H1 (cell line): ENCODE data around the gene MRPL22. TPM values are rescaled to one million over a fixed set of nuclear protein-coding genes. Genes with fewer than 3 reads are reported as not detected.

Source experiments
- CTCF ChIA-PET: fragments of 300-600 bp; sonication (Branson Sonifier 250); formaldehyde crosslinking; loops from one replicate; lab custom pipeline; 2021; ENCODE audit not compliant: partially characterized antibody; lab: Charles Lee
- POLR2A ChIA-PET: fragments of 300-600 bp; sonication (Branson Sonifier 250); formaldehyde crosslinking; loops from one replicate; lab custom pipeline; 2021; ENCODE audit warnings: inconsistent platforms; ENCODE audit not compliant: partially characterized antibody; lab: Charles Lee
- DNase-seq, 2 experiments: peaks; one replicate each; pipeline versions ENCODE4 v3.0.0 to v3.0.0-alpha.2; 2010 to 2022; ENCODE audit warnings: low spot score in 2 of 2, low read depth in 1 of 2, mixed read lengths in 1 of 2
- FAIRE-seq: peaks from 2 replicates; lab custom pipeline; 2011; peaks lifted over from hg19 to GRCh38; lab: Jason Lieb, UNC
- H2AFZ ChIP-seq: 2 replicates; pipeline ENCODE4 v1.8.1; 2012; ENCODE audit warnings: low read length, inconsistent platforms
- H2AK5ac ChIP-seq: 2 replicates; pipeline ENCODE4 v1.6.1; 2013; ENCODE audit warnings: low read depth, low read length
- H2BK120ac ChIP-seq: replicated peaks from 2 replicates; pipeline ENCODE3; 2013; ENCODE audit warnings: low read depth, low read length, inconsistent platforms
- H2BK12ac ChIP-seq: 2 replicates; pipeline ENCODE4 v1.6.1; 2013; ENCODE audit warnings: low read depth, low read length
- H2BK15ac ChIP-seq: 2 replicates; pipeline ENCODE4 v1.6.1; 2013; ENCODE audit warnings: low read length
- H2BK20ac ChIP-seq: 2 replicates; pipeline ENCODE4 v1.6.1; 2013; ENCODE audit warnings: low read length
- H2BK5ac ChIP-seq: 2 replicates; pipeline ENCODE4 v1.6.1; 2013; ENCODE audit warnings: low read depth, low read length
- H3K14ac ChIP-seq: 2 replicates; pipeline ENCODE4 v1.6.1; 2013; ENCODE audit warnings: inconsistent platforms; ENCODE audit not compliant: insufficient read length
- H3K18ac ChIP-seq: 2 replicates; pipeline ENCODE4 v1.6.1; 2013; ENCODE audit warnings: low read length; ENCODE audit errors: extremely low read depth
- H3K23ac ChIP-seq: 2 replicates; pipeline ENCODE4 v1.6.1; 2013; ENCODE audit warnings: inconsistent platforms; ENCODE audit not compliant: insufficient read length
- H3K23me2 ChIP-seq: 2 replicates; pipeline ENCODE4 v1.6.1; 2013; ENCODE audit warnings: low read depth, low read length
- H3K27ac ChIP-seq: 2 replicates; pipeline ENCODE4 v1.6.1; 2011; ENCODE audit warnings: low read depth, low read length, inconsistent platforms
- H3K27me3 ChIP-seq, 4 experiments: replicated peaks in 1 of 4; 1 replicate in 1 of 4; 2 replicates in 3 of 4; pipeline versions ENCODE4 v1.6.1 to v1.8.1; 2011 to 2013; ENCODE audit warnings: low read length in 3 of 4, mild to moderate bottlenecking in 3 of 4, inconsistent platforms in 2 of 4, mixed read lengths in 2 of 4, moderate library complexity in 1 of 4; ENCODE audit not compliant: control insufficient read depth in 3 of 4, insufficient read depth in 3 of 4; ENCODE audit errors: extremely low read depth in 1 of 4
- H3K36me3 ChIP-seq, 4 experiments: 2 replicates each; pipeline versions ENCODE4 v1.6.1 to v1.8.1; 2011 to 2013; ENCODE audit warnings: mild to moderate bottlenecking in 4 of 4, low read length in 3 of 4, moderate library complexity in 2 of 4, control low read depth in 1 of 4, inconsistent platforms in 1 of 4; ENCODE audit not compliant: insufficient read depth in 4 of 4, control insufficient read depth in 2 of 4
- H3K4ac ChIP-seq: replicated peaks from 2 replicates; pipeline ENCODE3; 2013; ENCODE audit warnings: low read length, low read depth, mixed read lengths, inconsistent platforms; ENCODE audit not compliant: insufficient read length
- H3K4me1 ChIP-seq, 4 experiments: replicated peaks in 1 of 4; 1 replicate in 1 of 4; 2 replicates in 3 of 4; pipeline versions ENCODE4 v1.6.1 to v1.8.1; 2011 to 2013; ENCODE audit warnings: low read length in 3 of 4, inconsistent platforms in 2 of 4, mixed read lengths in 1 of 4; ENCODE audit not compliant: insufficient read depth in 4 of 4, control insufficient read depth in 3 of 4
- H3K4me2 ChIP-seq, 2 experiments: 2 replicates each; pipeline versions ENCODE4 v1.6.1 to v1.8.1; 2011 to 2013; ENCODE audit warnings: low read depth in 2 of 2, low read length in 2 of 2, control low read depth in 1 of 2, inconsistent platforms in 1 of 2, mild to moderate bottlenecking in 1 of 2; ENCODE audit not compliant: insufficient read depth in 1 of 2
- H3K4me3 ChIP-seq, 4 experiments: fragments of 200-600, 300-600 bp in 1 of 4; sonication (generic), shearing (Covaris generic), sonication (Bioruptor Twin) in 1 of 4; 2 replicates each; pipeline versions ENCODE4 v1.5.1 to v1.8.1; 2011 to 2016; ENCODE audit warnings: low read length in 4 of 4, low read depth in 3 of 4, control low read depth in 2 of 4, inconsistent platforms in 2 of 4, mild to moderate bottlenecking in 2 of 4, mixed read lengths in 1 of 4, moderate library complexity in 1 of 4; ENCODE audit not compliant: insufficient read depth in 2 of 4; ENCODE audit errors: extremely low read depth in 1 of 4
- H3K56ac ChIP-seq: replicated peaks from 2 replicates; pipeline ENCODE3; 2013; ENCODE audit warnings: low read depth, mild to moderate bottlenecking, mixed read lengths, low read length, inconsistent platforms; ENCODE audit not compliant: insufficient read length
- H3K79me1 ChIP-seq: 2 replicates; pipeline ENCODE4 v1.6.1; 2013; ENCODE audit warnings: low read depth, low read length, control low read depth
- H3K79me2 ChIP-seq, 2 experiments: 2 replicates each; pipeline versions ENCODE4 v1.6.1 to v1.8.1; 2012 to 2013; ENCODE audit warnings: low read length in 2 of 2, mild to moderate bottlenecking in 2 of 2, inconsistent platforms in 1 of 2; ENCODE audit not compliant: insufficient read depth in 2 of 2, control insufficient read depth in 1 of 2
- H3K9ac ChIP-seq, 4 experiments: replicated peaks in 1 of 4; 1 replicate in 1 of 4; 2 replicates in 3 of 4; pipeline versions ENCODE4 v1.6.1 to v1.8.1; 2011 to 2013; ENCODE audit warnings: low read depth in 3 of 4, low read length in 3 of 4, control low read depth in 2 of 4, mild to moderate bottlenecking in 2 of 4, moderate library complexity in 2 of 4, inconsistent platforms in 1 of 4; ENCODE audit errors: extremely low read depth in 1 of 4
- H3K9me3 ChIP-seq, 2 experiments: 2 replicates each; pipeline versions ENCODE4 v1.6.1 to v1.8.1; 2012 to 2013; ENCODE audit warnings: mild to moderate bottlenecking in 2 of 2, moderate library complexity in 2 of 2, control low read depth in 1 of 2, inconsistent platforms in 1 of 2, low read depth in 1 of 2, low read length in 1 of 2, mixed read lengths in 1 of 2; ENCODE audit not compliant: insufficient read depth in 2 of 2
- H4K20me1 ChIP-seq, 2 experiments: replicated peaks in 1 of 2; 2 replicates each; pipeline versions ENCODE3 to v1.8.1; 2011 to 2013; ENCODE audit warnings: inconsistent platforms in 2 of 2, low read length in 2 of 2, mild to moderate bottlenecking in 1 of 2; ENCODE audit not compliant: insufficient read depth in 2 of 2, control insufficient read depth in 1 of 2
- H4K5ac ChIP-seq: 2 replicates; pipeline ENCODE4 v1.6.1; 2013; ENCODE audit warnings: low read length, low read depth, mixed read lengths, inconsistent platforms; ENCODE audit not compliant: insufficient read length
- H4K8ac ChIP-seq: 2 replicates; pipeline ENCODE4 v1.8.0; 2013; ENCODE audit warnings: mild to moderate bottlenecking, moderate library complexity, low read length, inconsistent platforms; ENCODE audit not compliant: insufficient read depth; ENCODE audit errors: extremely low read depth
- H4K91ac ChIP-seq: replicated peaks from 2 replicates; pipeline ENCODE3; 2013; ENCODE audit warnings: low read length, mixed read lengths, inconsistent platforms; ENCODE audit not compliant: insufficient read length
- CEBPB ChIP-seq: IDR thresholded peaks from 2 replicates; pipeline ENCODE4 v1.6.1; 2012; ENCODE audit warnings: low read depth, low read length
- WGBS, 2 experiments: shearing (Covaris generic) in 1 of 2; methylation state at CpG; one replicate each; pipeline versions ENCODE4 v1.1.6 to v1.1.7; 2013 to 2015; ENCODE audit warnings: low lambda C conversion rate in 2 of 2, mixed read lengths in 2 of 2, inconsistent platforms in 1 of 2, low coverage in 1 of 2, missing lambda C conversion rate in 1 of 2; ENCODE audit not compliant: insufficient replicate concordance in 2 of 2, insufficient coverage in 1 of 2, insufficient read length in 1 of 2; ENCODE audit errors: extremely low coverage in 1 of 2, missing lambda C conversion rate in 1 of 2; 5-methylcytosine and 5-hydroxymethylcytosine counted together
- polyA plus RNA-seq, 7 experiments: library from polyadenylated mRNA; depleted of rRNA in 3 of 7; stranded (reverse) in 5 of 7; unstranded in 2 of 7; fragments of >200 nt in 5 of 7; fragments of 200-250 nt in 2 of 7; gene quantifications; 1 replicate in 5 of 7; 2 replicates in 1 of 7; 4 replicates in 1 of 7; pipeline versions ENCODE4 v1.2.1 to v1.2.3, GENCODE V29; 2011 to 2013; ENCODE audit warnings: missing spikeins in 2 of 7, mixed read lengths in 2 of 7
- total RNA-seq: library from RNA; stranded (reverse); fragmentation: NEBNext Ultra II Directional; extraction: Animal tissue kit (Norgen Biotek cat#: 25700); gene quantifications from 2 replicates; pipeline ENCODE4 v1.2.1, GENCODE V29; 2021

MRPL22 gene
- total and polyA plus RNA-seq, 2 of the 8 experiments (the other 6 are each of a cell fraction or from before 2014, with no cell fraction given): 46.8 to 65.6 TPM

- no peak for DNase-seq
- CTCF ChIA-PET: interaction anchor here (0.5 to 4.9 kb wide), 20 partner anchors 9 to 513 kb away, joined by 3 to 40 read pairs (median 6); no protein-coding TSS in a partner anchor
- Histone ChIP-seq H2AFZ (no peak overlapping the region), H3K4me1 (peaks cover 0 to 4% (median 0%) of the 10 kb centered on the region in 4 experiments; a peak in 3 of 7 replicates), H2AK5ac (no peak overlapping the region), H3K36me3 (no peaks in the 10 kb centered on the region; a peak in 1 of 8 replicates), H3K79me2 (peaks cover 4 to 55% of the 10 kb centered on the region in 2 experiments; a peak in 3 of 4 replicates), H2BK12ac (no peak overlapping the region), H2BK20ac (no peak overlapping the region), H4K8ac (no peak overlapping the region), H2BK5ac (no peak overlapping the region), H3K79me1 (peaks cover 2% of the 10 kb centered on the region), H2BK15ac (no peak overlapping the region), H3K23me2 (peaks cover 7% of the 10 kb centered on the region; the same call in 1 of the 2 replicates), H4K5ac (no peak overlapping the region), H4K91ac (no peak overlapping the region), H4K20me1 (peaks cover 2 to 3% of the 10 kb centered on the region in 2 experiments), H3K27me3 (no peaks in the 10 kb centered on the region), H3K9me3 (0 out of 4 replicates have a peak, but pooled peaks cover 0 to 2% of the 10 kb centered on the region in 2 experiments), H3K23ac (no peak overlapping the region), H2BK120ac (no peak overlapping the region), H3K27ac (no peak overlapping the region), H3K4me3 (no peak overlapping the region), H3K9ac (no peak overlapping the region), H3K18ac (no peak overlapping the region), H3K4me2 (no peak overlapping the region), H3K4ac (no peak overlapping the region), H3K14ac (no peak overlapping the region), H3K56ac (no peak overlapping the region)
- no peak for FAIRE-seq
- POLR2A ChIA-PET: no interaction called here
- 92% methylated on average over 2 of the region's 2 CpGs; no CpG with 5 or more reads in 1 of the 2 experiments for WGBS, 2 experiments
- peak; percentile 45; the same call in 1 of the 2 replicates for TF ChIP-seq CEBPB
Measured at GRCh38 chr5:154945695-154946301, 4.9 kb downstream of the MRPL22 start.
